ENCODE results near the gene WASF1.

DNA sequence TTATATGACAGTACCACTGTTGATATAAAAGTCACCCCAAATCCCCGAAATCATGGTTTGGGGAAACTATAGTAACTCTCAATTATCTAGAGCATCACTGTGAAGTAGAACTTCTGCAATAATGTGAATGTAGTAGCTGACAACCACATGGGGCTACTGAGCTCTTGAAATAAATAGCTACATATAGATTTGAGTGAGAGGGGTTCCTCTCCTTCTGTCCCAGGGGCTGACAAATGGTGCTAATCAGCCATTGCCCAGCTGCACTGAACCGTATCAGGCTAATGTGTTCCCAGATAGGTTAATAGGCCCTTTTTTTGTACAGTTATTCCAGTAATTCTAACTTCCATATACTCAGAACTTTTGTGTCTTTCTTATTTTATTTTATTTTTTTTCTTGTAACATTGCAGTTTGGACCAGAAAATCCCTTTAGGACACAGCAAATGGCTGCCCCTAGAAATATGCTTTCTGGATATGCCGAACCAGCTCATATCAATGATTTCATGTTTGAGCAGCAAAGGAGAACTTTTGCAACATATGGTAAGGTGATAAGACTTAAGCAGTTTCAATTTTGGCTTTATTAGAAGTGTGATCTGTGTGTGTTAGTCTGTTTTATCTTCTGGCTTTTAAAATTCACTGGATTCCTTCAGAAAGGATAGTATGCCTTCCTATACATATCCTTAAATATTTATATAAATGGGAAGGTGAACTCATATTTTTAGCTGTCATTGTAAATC is 21.8 kb upstream of the WASF1 start:
- TF ChIP-seq, protein P1, sequence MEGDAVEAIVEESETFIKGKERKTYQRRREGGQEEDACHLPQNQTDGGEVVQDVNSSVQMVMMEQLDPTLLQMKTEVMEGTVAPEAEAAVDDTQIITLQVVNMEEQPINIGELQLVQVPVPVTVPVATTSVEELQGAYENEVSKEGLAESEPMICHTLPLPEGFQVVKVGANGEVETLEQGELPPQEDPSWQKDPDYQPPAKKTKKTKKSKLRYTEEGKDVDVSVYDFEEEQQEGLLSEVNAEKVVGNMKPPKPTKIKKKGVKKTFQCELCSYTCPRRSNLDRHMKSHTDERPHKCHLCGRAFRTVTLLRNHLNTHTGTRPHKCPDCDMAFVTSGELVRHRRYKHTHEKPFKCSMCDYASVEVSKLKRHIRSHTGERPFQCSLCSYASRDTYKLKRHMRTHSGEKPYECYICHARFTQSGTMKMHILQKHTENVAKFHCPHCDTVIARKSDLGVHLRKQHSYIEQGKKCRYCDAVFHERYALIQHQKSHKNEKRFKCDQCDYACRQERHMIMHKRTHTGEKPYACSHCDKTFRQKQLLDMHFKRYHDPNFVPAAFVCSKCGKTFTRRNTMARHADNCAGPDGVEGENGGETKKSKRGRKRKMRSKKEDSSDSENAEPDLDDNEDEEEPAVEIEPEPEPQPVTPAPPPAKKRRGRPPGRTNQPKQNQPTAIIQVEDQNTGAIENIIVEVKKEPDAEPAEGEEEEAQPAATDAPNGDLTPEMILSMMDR (IDR thresholded peaks at IDR 0.05; ENCODE audit: low read depth, low read length, poor library complexity, severe bottlenecking), result no peak
- TF ChIP-seq EZH2phosphoT487 (IDR thresholded peaks at IDR 0.05; ENCODE audit: borderline replicate concordance, low read length), result no peak
